GM21786 (cell line): ENCODE measurements around the gene CDC42EP2.

Experiments used
- ATAC-seq: cut with Tn5 transposase; IDR thresholded peaks from one replicate; pipeline ENCODE4 v1.9.1; 2021; ENCODE audit not compliant: unreplicated experiment

CDC42EP2 gene

GRCh38 chr11:65314501-65315203, at the start of gene CDC42EP2:
TSS of gene CDC42EP2 (plus strand) at chr11:65314866. CDS start at chr11:65320899, 6,033 bp downstream.
- peak; percentile 74 for ATAC-seq

GRCh38 chr11:65266210-65266609, 48.5 kb upstream of the CDC42EP2 start:
- ATAC-seq = no peak

GRCh38 chr11:65274735-65275682, 39.7 kb upstream of the CDC42EP2 start:
- ATAC-seq = no peak

- ATAC-seq = no peak
Measured at GRCh38 chr11:65275906-65276305, 38.8 kb upstream of the CDC42EP2 start.

- no peak for ATAC-seq
Measured at GRCh38 chr11:65277631-65278277, 36.9 kb upstream of the CDC42EP2 start.

- ATAC-seq = no peak
Measured at GRCh38 chr11:65278356-65278755, 36.3 kb upstream of the CDC42EP2 start.

GRCh38 chr11:65279279-65279678, 35.4 kb upstream of the CDC42EP2 start:
- no peak for ATAC-seq

GRCh38 chr11:65279741-65280440, 34.8 kb upstream of the CDC42EP2 start:
- ATAC-seq = no peak

- ATAC-seq = no peak
Measured at GRCh38 chr11:65280646-65281045, 34.0 kb upstream of the CDC42EP2 start.

GRCh38 chr11:65286686-65287085, 28.0 kb upstream of the CDC42EP2 start:
- ATAC-seq = no peak

- no peak for ATAC-seq
Measured at GRCh38 chr11:65287601-65288000, 27.1 kb upstream of the CDC42EP2 start.

GRCh38 chr11:65288706-65289536, 25.7 kb upstream of the CDC42EP2 start:
- ATAC-seq = no peak

- ATAC-seq = no peak
Measured at GRCh38 chr11:65290448-65291165, 24.1 kb upstream of the CDC42EP2 start.

GRCh38 chr11:65291613-65292012, 23.1 kb upstream of the CDC42EP2 start:
- no peak for ATAC-seq

- no peak for ATAC-seq
Measured at GRCh38 chr11:65292890-65293289, 21.8 kb upstream of the CDC42EP2 start.

GRCh38 chr11:65293909-65294381, 20.7 kb upstream of the CDC42EP2 start:
- ATAC-seq = no peak

GRCh38 chr11:65295001-65295400, 19.7 kb upstream of the CDC42EP2 start:
- ATAC-seq = no peak

- ATAC-seq = no peak
Measured at GRCh38 chr11:65295571-65296341, 18.9 kb upstream of the CDC42EP2 start.
